WTC11 (cell line): ENCODE data around the gene ANKMY1. TPM values are rescaled to one million over a fixed set of nuclear protein-coding genes. Genes with fewer than 3 reads are reported as not detected.

Experiments
- ATAC-seq: fragments of 200-7000 bp; cut with Tn5 transposase; 2 replicates; pipeline ENCODE4 v1.10.0; 2021; ENCODE audit warnings: mild to moderate bottlenecking, moderate library complexity
- CTCF ChIA-PET: fragments of 300-600 bp; sonication (Branson Sonifier 250); formaldehyde crosslinking; loops from one replicate; lab custom pipeline; 2021; ENCODE audit warnings: antibody characterized with exemption; lab: Charles Lee
- POLR2A ChIA-PET: fragments of 350-600 bp; sonication (Branson Sonifier 250); formaldehyde crosslinking; loops from one replicate; lab custom pipeline; 2021; ENCODE audit warnings: antibody characterized with exemption; lab: Charles Lee
- DNase-seq: peaks from one replicate; pipeline ENCODE4 v3.0.0; 2021; ENCODE audit warnings: low spot score
- H3K27ac Mint-ChIP-seq: 2 replicates; pipeline ENCODE4 v1.8.0; 2021; ENCODE audit warnings: mixed read lengths
- H3K27me3 Mint-ChIP-seq: 2 replicates; pipeline ENCODE4 v1.8.0; 2021; ENCODE audit warnings: low read depth, mild to moderate bottlenecking, moderate library complexity, mixed read lengths
- H3K36me3 Mint-ChIP-seq: 2 replicates; pipeline ENCODE4 v1.8.0; 2021; ENCODE audit warnings: mixed read lengths
- H3K4me1 Mint-ChIP-seq: 2 replicates; pipeline ENCODE4 v1.8.0; 2022; ENCODE audit warnings: mixed read lengths
- H3K4me3 Mint-ChIP-seq: 2 replicates; pipeline ENCODE4 v1.8.0; 2021; ENCODE audit warnings: mild to moderate bottlenecking, moderate library complexity, mixed read lengths
- H3K9me3 Mint-ChIP-seq: 2 replicates; pipeline ENCODE4 v1.8.0; 2021; ENCODE audit warnings: mixed read lengths
- CBFB ChIP-seq: sonication (generic); formaldehyde crosslinking; IDR thresholded peaks from 2 replicates; pipeline ENCODE4 v1.8.1; 2022; ENCODE audit warnings: mild to moderate bottlenecking, low read depth, missing genetic modification reagents
- CREM ChIP-seq: sonication (generic); formaldehyde crosslinking; IDR thresholded peaks from 2 replicates; pipeline ENCODE4 v1.8.1; 2022; ENCODE audit warnings: mild to moderate bottlenecking, missing genetic modification reagents, moderate library complexity
- GABPB1 ChIP-seq: sonication (generic); formaldehyde crosslinking; IDR thresholded peaks from 2 replicates; pipeline ENCODE4 v1.8.1; 2023; ENCODE audit warnings: mild to moderate bottlenecking, missing genetic modification reagents
- IRF1 ChIP-seq: sonication (generic); formaldehyde crosslinking; IDR thresholded peaks from 2 replicates; pipeline ENCODE4 v1.8.0; 2023; ENCODE audit warnings: missing genetic modification reagents
- NFE2L1 ChIP-seq: sonication (generic); formaldehyde crosslinking; IDR thresholded peaks from 2 replicates; pipeline ENCODE4 v1.8.1; 2023; ENCODE audit warnings: missing genetic modification reagents
- SMAD4 ChIP-seq: sonication (generic); formaldehyde crosslinking; IDR thresholded peaks from 2 replicates; pipeline ENCODE4 v1.8.0; 2022; ENCODE audit warnings: mild to moderate bottlenecking, missing genetic modification reagents
- SP1 ChIP-seq: sonication (generic); formaldehyde crosslinking; conservative IDR thresholded peaks from 2 replicates; pipeline ENCODE4 v1.8.1; 2022; ENCODE audit warnings: missing genetic modification reagents
- USF1 ChIP-seq: sonication (generic); formaldehyde crosslinking; IDR thresholded peaks from 2 replicates; pipeline ENCODE4 v1.8.0; 2022; ENCODE audit warnings: mild to moderate bottlenecking, missing genetic modification reagents
- ZNF232 ChIP-seq: sonication (generic); formaldehyde crosslinking; IDR thresholded peaks from 2 replicates; pipeline ENCODE4 v1.8.0; 2022; ENCODE audit warnings: mild to moderate bottlenecking, missing genetic modification reagents
- ZNF512 ChIP-seq: sonication (generic); formaldehyde crosslinking; IDR thresholded peaks from 2 replicates; pipeline ENCODE4 v1.8.1; 2022; ENCODE audit warnings: missing genetic modification reagents, borderline replicate concordance
- total RNA-seq: library from RNA; stranded (reverse); gene quantifications from 3 replicates; pipeline ENCODE4 v1.2.3, GENCODE V29; 2021
- TF ChIP-seq, protein P1 (sequence below): sonication (generic); formaldehyde crosslinking; IDR thresholded peaks from 2 replicates; pipeline ENCODE4 v1.8.1; 2023; ENCODE audit warnings: mild to moderate bottlenecking, missing genetic modification reagents, moderate library complexity
- TF ChIP-seq, protein P2 (sequence below): sonication (generic); formaldehyde crosslinking; conservative IDR thresholded peaks from 2 replicates; pipeline ENCODE4 v1.8.1; 2022; ENCODE audit warnings: mild to moderate bottlenecking, missing genetic modification reagents
- TF ChIP-seq, protein P3 (sequence below): sonication (generic); formaldehyde crosslinking; IDR thresholded peaks from 2 replicates; pipeline ENCODE4 v1.8.0; 2022; ENCODE audit warnings: mild to moderate bottlenecking, missing genetic modification reagents

Gene ANKMY1
- total RNA-seq, 1 experiment from 2014 or later = 4.6 TPM

GRCh38 chr2:240560084-240560479 lies 2.3 kb upstream of the ANKMY1 start, which contains the start of gene DUSP28 (continued):
- TF ChIP-seq, protein P1, sequence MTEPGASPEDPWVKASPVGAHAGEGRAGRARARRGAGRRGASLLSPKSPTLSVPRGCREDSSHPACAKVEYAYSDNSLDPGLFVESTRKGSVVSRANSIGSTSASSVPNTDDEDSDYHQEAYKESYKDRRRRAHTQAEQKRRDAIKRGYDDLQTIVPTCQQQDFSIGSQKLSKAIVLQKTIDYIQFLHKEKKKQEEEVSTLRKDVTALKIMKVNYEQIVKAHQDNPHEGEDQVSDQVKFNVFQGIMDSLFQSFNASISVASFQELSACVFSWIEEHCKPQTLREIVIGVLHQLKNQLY = no peak

- DNase-seq (no peak), ATAC-seq (no peak)
- Mint-ChIP-seq H3K36me3 (no peaks in the 10 kb centered on the region), H3K4me3 (peak overlapping the region; percentile 66), H3K27ac (no peak overlapping the region), H3K4me1 (peaks cover 29% of the 10 kb centered on the region), H3K9me3 (no peaks in the 10 kb centered on the region), H3K27me3 (peaks cover 32% of the 10 kb centered on the region)
- TF ChIP-seq, protein P2, sequence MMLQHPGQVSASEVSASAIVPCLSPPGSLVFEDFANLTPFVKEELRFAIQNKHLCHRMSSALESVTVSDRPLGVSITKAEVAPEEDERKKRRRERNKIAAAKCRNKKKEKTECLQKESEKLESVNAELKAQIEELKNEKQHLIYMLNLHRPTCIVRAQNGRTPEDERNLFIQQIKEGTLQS (CRISPR knock-in tag) = no peak
- TF ChIP-seq ZNF512 (no peak), CBFB (no peak), SP1 (CRISPR knock-in tag) (no peak), CREM (CRISPR knock-in tag) (no peak)
- POLR2A ChIA-PET = no interaction called here
- CTCF ChIA-PET = no interaction called here
These were observed 1.5 kb upstream of the ANKMY1 start for GRCh38 chr2:240559286-240559685.

DNA sequence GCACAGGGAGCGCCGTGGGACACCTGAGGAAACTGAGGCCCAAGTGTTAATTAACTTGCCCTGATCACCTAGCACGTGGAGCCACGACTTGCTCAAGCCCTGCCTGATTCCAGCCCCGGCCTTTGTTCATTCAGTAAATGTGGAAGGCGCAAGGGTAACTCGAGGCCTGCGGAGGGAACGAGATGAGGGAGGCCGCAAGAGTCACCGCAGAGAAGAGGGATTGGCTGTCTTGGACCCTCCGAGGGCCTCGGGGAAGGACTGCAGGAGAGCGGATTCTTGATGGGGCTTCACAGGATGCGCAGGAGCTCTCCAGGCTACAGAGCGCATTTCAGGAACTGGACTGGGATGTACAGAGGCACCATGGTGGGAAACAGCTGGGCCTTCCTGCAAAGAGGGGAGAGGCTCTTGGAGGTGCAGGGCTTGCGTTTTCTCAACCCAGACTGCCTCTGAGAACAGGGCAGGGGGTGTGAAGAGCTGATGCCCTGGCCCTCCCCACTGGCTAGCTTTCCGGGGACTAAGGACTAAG lies 511 bp upstream of the ANKMY1 start:
- no peak for DNase-seq
- 0 out of 2 replicates have a peak, but pooled peaks have one; percentile 15 for TF ChIP-seq USF1
- no peak for TF ChIP-seq CBFB
- TF ChIP-seq SMAD4 = no peak
- no peak for TF ChIP-seq GABPB1
- TF ChIP-seq IRF1 (CRISPR knock-in tag) = no peak
- TF ChIP-seq, protein P3, sequence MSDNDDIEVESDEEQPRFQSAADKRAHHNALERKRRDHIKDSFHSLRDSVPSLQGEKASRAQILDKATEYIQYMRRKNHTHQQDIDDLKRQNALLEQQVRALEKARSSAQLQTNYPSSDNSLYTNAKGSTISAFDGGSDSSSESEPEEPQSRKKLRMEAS (CRISPR knock-in tag) = peak; percentile 84
- TF ChIP-seq, protein P2 (CRISPR knock-in tag) = no peak

GRCh38 chr2:240557101-240557751 lies 562 bp downstream of the ANKMY1 start:
- ChIA-PET CTCF (interaction anchor here (1.0 to 2.9 kb wide), 15 partner anchors 9 to 101 kb away, joined by 3 to 24 read pairs (median 5); partner anchors contain the start of genes CAPN10 and RNPEPL1), POLR2A (no interaction called here)
- Mint-ChIP-seq H3K4me3 (peak overlapping the region; percentile 45), H3K36me3 (no peaks in the 10 kb centered on the region; the same call in 1 of the 2 replicates), H3K27ac (no peak overlapping the region), H3K9me3 (no peaks in the 10 kb centered on the region; the same call in 1 of the 2 replicates), H3K27me3 (peaks cover 32% of the 10 kb centered on the region), H3K4me1 (peaks cover 29% of the 10 kb centered on the region)
- ATAC-seq (no peak), DNase-seq (no peak)
- TF ChIP-seq NFE2L1 (CRISPR knock-in tag) = no peak
- TF ChIP-seq ZNF232 = no peak

More for the DNA sequence above, 511 bp upstream of the ANKMY1 start:
- H3K4me3 Mint-ChIP-seq = peak overlapping the region; percentile 57
- ChIA-PET CTCF (interaction anchor here (1.0 to 2.9 kb wide), 6 partner anchors 8 to 83 kb away, joined by 3 to 24 read pairs (median 8); partner anchors contain the start of gene CAPN10), POLR2A (no interaction called here)
- no peak for ATAC-seq
- H3K27ac Mint-ChIP-seq = no peak overlapping the region
- H3K9me3 Mint-ChIP-seq = no peaks in the 10 kb centered on the region
- peaks cover 32% of the 10 kb centered on the region for H3K27me3 Mint-ChIP-seq
- peaks cover 29% of the 10 kb centered on the region for H3K4me1 Mint-ChIP-seq
- no peaks in the 10 kb centered on the region for H3K36me3 Mint-ChIP-seq
